MV-4-11 (cell line): ENCODE data around the gene USP32.

Experiments used
- DNase-seq: peaks from one replicate; lab custom pipeline; 2025; lab: John Stamatoyannopoulos, UW

USP32 gene

DNA sequence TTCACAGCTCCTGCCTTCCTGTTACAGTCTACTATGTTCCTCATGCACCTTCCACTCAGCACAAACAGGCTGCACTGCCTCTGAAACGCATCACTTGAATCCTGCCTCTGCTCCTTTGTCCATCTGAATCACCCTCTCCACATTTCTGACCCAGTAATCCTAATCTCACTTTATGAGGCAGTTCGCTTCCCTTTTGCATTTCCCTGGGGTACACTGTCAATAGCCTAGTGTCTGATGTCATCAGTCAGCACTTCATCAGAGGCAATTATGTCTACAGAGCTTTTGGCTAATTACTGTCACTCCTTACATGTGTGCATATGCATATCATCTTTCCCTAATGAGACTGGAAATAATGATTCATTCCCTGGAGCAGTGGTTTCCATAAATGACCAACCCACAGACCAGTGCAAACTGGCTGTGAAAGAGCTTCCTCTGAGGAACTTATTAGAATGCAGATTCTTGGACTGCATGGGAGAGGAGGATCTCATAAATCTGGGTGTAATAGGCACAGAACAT lies 218.6 kb downstream of the USP32 start:
- DNase-seq = peak; percentile 51

DNA sequence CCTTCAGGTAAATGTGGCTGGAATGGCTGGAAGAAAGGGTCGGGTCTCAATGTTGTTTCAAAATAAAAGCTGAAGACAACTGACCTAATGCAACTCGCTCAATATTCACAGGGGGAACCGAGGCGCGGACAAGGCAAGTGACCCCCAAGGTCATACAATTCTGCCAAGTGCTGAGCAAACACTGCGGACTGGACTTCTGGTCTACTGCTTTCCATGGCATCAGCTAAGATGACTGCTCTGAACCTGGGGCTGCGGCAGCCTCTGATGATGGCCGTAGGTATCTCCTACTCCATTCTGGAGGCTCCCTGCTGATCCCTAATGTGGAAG lies 220.2 kb downstream of the USP32 start:
- no peak for DNase-seq

DNA sequence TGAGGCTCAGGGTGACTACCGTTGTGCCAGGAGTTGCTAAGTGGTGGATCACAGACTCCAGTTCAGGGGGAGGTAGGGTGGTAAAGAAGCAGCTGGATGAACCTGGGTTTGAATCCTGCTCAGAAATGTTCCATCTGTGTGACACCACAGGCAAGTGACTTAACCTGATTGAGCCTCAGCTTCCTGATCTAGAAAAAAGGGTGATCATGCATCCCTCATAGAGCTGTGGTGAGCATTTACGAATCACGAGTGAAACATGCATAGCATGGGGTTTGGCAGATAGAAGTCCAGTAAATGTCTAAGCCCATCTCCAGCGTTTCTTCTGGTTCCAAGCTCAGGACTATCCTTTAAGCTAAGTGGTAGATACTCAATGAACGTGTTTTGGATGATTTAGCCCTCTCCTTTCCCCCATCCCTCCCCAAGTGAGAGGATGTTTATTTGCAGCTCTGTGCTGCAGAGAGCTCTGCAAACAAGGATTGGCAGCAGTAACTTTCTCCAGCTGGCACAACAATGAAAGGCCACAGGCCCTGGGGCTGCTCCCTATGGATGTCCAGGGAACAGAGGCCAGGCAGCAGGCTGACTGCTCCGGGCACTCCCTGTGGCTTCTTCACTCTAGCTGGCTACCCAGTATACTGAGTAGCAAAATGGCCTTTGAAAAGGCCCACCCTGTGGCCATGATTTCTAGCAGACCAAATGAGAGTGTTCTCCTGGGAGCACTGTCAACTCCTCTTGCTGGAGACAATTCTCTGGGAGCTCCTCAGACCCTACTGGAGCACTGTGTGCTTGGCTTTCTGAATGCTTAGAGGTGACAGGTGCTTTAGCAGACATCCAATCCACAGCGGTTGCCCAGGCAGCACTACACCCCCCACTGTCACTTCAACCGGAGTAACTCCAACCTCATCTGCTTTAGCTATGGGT lies 220.8 kb downstream of the USP32 start:
- DNase-seq = no peak

DNA sequence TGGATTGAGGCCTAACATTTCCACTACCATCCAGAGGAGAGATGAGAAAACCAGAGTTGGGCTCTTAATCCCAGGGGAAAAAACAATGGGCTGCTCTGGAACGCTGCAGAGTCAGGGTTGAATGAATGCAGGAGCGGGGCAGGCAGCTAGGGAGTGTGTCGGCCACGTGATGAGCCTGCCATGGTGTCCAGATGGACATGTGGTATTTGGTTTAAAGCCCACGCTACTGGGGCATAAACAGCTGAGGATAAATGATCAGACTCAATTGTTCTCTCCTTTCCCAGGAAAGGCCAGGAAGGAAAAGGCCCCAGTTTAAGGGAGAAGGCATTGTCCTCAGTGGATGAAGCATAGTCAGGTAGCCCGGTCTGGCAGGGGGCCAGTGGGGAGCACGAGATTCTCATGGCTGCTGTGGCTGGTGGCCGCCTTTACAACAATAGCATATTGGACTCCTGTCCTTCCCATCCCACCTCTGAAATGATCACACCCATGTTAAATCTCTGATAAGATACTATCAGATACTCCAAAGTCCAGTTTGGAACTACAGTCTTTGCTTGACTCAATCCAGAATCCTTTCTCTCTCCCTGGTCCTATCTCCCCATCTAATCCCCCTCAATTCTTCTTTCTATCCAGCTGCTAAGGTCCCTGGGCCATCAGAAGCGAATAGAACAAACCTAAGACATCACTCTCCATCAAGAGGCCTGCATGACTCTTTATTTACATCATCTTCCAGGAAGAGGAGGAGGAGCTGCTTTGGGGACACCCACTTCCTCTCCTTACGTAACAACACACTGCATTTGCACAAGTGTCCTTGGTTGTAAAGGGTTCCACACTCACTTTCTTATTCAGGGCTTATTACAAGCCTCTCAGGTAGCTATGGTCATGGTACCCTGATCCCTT lies 221.8 kb downstream of the USP32 start:
- DNase-seq = peak; percentile 85

GRCh38 chr17:60168654-60169053 lies 223.3 kb downstream of the USP32 start:
- no peak for DNase-seq

- peak; percentile 48 for DNase-seq
These were observed 224.7 kb downstream of the USP32 start for GRCh38 chr17:60167065-60167741.

DNA sequence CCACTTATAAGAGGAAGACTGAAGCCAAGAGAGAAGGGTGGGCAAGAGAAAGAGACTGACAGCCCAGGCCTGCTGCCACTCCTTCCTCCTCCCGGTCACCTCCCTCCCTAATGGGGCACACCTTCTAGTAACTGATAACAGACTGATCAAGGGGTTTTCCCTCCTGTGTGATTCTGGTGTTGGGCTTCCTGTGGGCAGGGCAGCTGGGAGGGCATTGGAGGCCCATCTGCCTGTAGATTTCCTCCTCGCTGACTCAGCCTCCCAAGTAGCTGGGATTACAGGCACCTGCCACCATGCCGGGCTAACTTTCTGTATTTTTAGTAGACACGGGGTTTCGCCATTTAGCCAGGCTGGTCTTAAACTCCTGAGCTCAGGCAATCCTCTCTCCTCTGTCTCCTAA lies 226.0 kb downstream of the USP32 start:
- DNase-seq = peak; percentile 16

DNA sequence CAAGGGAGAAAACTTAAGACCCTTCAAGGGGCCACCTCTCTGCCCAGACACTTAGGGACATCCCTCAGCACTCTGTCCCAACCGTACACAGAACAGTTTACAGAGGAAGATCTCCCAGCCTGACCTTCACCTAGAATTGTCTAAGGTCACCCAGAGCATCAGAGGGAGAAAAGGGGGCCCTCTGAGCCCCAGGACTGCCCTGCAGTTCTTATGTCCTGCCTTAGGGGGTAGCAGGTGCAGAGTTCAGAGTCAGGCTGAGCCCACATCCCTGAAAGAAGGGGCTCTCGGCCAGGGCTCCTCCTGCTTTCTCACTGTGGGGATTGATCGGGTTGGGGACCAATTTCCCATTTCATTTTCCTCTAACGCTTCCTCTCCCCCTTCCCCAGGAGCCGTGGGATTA lies 226.7 kb downstream of the USP32 start:
- DNase-seq = no peak

DNA sequence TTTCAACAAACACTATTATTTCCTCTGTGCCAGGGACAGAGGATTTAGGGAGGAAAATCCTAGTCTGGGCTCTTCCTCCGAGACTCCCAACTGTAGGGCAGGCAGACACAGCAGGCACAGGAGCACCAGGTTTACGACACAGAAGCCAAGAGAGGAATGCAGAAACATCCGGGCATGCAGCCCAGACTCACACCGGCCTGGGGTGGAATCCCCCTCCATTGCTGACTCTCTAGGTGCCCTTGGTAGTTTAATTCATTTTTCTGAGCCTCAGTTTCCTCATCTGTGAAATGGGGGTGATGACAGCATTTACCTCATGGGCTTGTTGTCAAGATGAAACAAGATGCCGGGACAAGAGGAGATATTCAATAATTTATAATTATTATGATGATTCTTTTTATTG lies 227.2 kb downstream of the USP32 start:
- DNase-seq = no peak

- no peak for DNase-seq
These were observed 227.8 kb downstream of the USP32 start for GRCh38 chr17:60164164-60164563.

- DNase-seq = no peak
These were observed 228.7 kb downstream of the USP32 start for GRCh38 chr17:60163108-60163784.

DNA sequence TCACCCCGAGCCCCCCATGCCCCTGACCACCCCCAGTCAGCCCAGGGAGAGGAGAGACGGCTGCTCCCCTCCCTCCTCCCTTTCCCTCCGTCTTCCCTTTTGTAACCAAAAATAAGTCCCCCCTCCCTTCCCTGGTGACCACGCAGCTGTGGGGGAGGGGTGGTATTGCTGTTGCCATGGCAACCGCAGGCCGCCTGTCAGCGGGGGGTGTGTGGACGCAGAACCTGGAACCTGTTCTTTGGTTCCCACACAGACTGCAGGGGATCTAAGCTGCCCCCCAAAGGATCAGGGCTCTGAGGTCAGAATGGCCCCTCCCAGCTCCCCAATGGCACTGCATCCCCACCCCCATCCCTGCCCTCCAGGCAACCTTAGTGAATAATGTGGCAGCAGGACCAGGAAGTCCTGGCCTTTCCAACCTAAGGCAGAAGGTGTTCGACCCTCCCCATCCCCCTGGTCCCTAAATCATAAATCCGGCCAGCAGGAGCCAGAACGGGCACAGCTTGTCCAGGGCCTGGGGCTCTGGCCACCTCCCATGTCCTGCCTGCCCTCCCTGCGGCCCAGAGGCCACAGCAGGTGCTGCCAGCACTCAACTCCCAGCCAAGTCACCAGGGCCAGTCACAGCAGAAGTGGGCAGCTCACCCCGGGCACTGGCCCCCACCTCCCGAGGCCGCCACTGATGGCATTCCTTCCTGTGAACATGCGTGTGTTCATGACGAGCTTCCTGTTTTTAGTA lies 230.2 kb downstream of the USP32 start:
- DNase-seq = peak; percentile 38

- DNase-seq = no peak
These were observed 231.0 kb downstream of the USP32 start for GRCh38 chr17:60160829-60161501.

DNA sequence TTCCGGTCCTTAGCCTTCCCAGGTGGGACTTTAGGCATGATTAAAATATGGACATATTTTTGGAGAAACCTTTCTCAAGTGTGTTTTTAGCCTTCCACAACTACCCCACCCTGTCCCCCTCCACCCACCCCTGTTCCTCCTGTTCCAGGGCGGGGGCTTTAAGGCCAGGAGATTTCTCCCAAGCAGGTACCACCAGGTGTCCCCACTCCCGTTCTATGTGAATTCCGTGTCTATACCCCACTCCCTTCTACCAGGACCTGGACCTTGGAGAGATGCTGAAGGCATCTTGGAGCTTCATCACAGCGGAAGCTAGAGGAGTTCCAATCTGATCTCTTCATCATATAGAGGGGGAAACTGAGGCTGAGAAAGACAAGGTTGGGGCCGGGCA lies 232.5 kb downstream of the USP32 start:
- DNase-seq = no peak

DNA sequence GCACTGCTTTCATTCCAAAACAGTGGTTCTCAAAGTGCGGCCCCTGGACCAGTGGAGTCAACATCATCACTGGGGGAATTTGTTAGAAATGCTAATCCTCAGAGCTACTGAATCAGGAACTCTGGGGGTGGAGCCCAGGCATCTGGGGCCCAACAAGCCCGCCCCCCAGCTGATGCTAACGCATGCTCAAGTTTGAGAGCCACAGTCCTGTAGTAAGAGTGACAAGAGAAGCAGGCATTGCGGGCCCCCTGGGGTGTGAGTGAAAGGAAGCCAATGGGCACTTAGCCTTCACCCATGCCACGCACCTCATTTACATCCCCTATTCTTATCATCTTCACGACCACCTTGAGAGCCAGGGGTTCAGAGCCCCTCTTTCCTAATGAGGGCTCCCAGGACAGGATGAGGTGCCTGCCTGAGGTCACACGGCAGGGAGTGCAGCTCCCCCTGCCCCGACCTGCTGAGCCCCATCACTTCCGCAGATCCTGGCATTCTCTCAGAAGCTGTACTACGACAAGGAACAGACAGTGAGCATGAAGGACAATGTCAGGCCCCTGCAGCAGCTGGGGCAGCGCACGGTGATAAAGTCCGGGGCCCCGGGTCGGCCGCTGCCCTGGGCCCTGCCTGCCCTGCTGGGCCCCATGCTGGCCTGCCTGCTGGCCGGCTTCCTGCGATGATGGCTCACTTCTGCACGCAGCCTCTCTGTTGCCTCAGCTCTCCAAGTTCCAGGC lies 233.0 kb downstream of the USP32 start:
- DNase-seq = no peak

DNA sequence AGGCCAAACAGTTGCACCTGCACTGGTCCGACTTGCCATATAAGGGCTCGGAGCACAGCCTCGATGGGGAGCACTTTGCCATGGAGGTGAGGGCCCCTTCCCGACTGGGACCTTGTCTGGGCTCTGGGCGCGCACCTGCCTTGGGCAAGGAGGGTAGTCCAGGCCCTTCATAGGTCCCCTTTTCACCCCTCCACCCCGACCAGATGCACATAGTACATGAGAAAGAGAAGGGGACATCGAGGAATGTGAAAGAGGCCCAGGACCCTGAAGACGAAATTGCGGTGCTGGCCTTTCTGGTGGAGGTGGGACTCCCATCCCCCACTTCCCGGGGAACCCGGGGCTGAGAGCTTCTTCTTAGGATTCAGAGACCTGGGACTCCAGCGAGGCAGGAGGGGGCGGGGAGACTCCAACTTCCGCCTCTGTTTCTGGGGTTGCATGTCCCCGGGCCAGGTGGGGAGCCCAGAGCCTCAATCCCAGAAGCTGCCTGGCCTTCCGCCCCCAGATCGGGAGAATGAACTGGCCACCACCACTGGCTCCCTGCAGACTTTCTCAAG lies 234.4 kb downstream of the USP32 start:
- no peak for DNase-seq

- no peak for DNase-seq
These were observed 235.2 kb downstream of the USP32 start for GRCh38 chr17:60156746-60157145.

- no peak for DNase-seq
These were observed 236.1 kb downstream of the USP32 start for GRCh38 chr17:60155815-60156214.

- DNase-seq = no peak
These were observed 236.5 kb downstream of the USP32 start for GRCh38 chr17:60155427-60155814.
